ENCODE data around the gene C19orf25. TPM values are rescaled to one million over a fixed set of nuclear protein-coding genes. Genes with fewer than 3 reads are reported as not detected.

The C19orf25 gene
- total RNA-seq, 1 donor from 2014 or later: 38.8 TPM

DNA sequence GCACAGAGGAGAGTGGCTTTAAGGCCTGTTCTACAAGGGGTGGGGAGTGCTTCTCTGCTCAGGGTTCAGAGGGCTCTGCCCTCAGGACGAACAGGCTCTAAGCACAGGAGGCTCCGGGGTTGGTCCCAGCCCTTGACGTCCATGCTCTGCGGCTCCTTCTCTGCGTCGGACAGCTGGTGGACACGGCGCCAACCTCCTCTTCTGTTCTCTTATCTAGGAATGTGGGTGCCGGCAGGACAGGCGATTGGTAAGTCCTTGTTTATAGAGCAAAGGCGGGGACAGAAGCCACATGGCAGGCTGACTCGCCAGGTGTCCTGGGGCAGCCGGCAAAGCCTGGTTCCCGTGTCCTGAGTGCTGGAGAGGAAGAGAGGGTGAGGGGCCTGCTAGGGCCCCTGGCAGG, 49.3 kb downstream of the C19orf25 start:
- Histone ChIP-seq H3K4me3 (ENCODE audit: low read depth, low read length) (no peak overlapping the region), H3K36me3 (ENCODE audit: control insufficient read depth, insufficient read depth, low read length) (peaks cover 14% of the 10 kb centered on the region), H3K27me3 (ENCODE audit: control insufficient read depth, insufficient read depth, low read length) (no peaks in the 10 kb centered on the region)
- DNase-seq (ENCODE audit: low read depth): no peak
- TF ChIP-seq, protein P1, sequence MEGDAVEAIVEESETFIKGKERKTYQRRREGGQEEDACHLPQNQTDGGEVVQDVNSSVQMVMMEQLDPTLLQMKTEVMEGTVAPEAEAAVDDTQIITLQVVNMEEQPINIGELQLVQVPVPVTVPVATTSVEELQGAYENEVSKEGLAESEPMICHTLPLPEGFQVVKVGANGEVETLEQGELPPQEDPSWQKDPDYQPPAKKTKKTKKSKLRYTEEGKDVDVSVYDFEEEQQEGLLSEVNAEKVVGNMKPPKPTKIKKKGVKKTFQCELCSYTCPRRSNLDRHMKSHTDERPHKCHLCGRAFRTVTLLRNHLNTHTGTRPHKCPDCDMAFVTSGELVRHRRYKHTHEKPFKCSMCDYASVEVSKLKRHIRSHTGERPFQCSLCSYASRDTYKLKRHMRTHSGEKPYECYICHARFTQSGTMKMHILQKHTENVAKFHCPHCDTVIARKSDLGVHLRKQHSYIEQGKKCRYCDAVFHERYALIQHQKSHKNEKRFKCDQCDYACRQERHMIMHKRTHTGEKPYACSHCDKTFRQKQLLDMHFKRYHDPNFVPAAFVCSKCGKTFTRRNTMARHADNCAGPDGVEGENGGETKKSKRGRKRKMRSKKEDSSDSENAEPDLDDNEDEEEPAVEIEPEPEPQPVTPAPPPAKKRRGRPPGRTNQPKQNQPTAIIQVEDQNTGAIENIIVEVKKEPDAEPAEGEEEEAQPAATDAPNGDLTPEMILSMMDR (IDR thresholded peaks at IDR 0.05; ENCODE audit: insufficient read depth, low read length, poor library complexity, severe bottlenecking): no peak

DNA sequence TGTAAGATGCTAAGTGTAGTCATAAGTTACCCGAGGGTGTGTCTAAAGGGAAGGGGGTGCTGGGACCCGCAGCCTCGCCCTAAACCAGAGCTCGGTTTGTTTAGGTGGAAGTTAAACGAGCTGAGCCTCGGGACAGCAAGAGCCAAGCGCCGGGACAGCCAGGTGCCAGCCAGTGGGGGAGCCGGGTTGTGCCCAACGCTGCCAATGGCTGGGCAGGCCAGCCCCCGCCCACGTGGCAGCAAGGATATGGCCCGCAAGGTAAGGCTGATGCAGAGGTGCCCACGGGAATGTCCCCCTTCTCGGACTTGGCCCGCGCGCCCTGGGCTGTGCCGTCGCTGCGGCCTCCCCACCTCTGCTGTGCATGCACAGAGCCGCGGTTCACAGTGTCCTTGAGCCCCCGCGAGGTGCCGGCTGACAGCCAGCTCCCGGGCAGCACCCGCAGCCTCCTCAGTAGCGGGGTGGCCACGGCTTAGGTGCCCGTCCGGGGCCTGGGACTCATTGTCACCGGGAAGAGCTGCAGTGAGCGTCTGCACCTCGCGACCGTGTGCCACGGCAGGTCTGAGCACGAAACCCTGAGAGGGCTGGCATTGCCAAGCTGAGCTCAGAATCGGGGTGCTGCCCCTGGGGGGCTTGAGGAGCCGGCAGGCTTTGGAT, 50.1 kb downstream of the C19orf25 start:
- DNase-seq (ENCODE audit: low read depth): no peak
- no peaks in the 10 kb centered on the region for H3K27me3 ChIP-seq (ENCODE audit: control insufficient read depth, insufficient read depth, low read length)
- H3K36me3 ChIP-seq (ENCODE audit: control insufficient read depth, insufficient read depth, low read length): peaks cover 17% of the 10 kb centered on the region
- H3K4me3 ChIP-seq (ENCODE audit: low read depth, low read length): no peak overlapping the region
- TF ChIP-seq, protein P1 (IDR thresholded peaks at IDR 0.05; ENCODE audit: insufficient read depth, low read length, poor library complexity, severe bottlenecking): no peak

DNA sequence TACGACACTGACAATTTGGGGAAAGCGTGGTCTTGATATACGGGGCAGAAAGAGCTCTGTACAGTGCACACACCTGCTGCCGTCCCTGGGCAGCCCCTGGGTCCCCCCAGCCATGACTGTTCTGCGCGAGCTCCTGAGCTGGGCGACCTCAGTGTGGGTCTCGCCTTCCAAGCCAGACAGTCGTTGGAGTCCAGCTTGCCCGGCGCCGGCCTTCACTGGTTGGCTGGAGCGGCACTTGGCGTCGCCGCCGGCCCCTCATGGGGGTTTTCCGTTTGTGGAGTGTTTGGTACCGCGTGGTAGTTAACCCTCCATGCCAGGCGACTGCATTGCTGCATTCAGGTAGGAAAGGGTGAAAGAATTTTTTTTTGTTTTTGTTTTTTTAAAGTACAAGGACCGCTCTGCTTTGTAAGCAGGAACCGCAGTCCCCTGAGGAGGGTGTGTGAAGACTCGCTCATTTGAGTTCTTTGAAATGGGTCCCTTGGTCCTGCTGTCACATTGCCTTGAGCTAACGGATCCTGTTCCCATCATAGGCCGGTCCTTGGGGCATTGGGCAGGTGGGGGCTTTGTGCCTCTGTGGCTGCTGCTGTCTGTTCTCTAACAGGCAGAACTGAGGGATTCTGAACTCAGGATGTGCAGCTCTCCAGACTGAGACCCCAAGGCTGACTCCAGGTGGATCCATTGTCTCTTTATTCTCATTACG, 51.6 kb downstream of the C19orf25 start:
- no peaks in the 10 kb centered on the region for H3K27me3 ChIP-seq (ENCODE audit: control insufficient read depth, insufficient read depth, low read length)
- TF ChIP-seq, protein P1 (IDR thresholded peaks at IDR 0.05; ENCODE audit: insufficient read depth, low read length, poor library complexity, severe bottlenecking): no peak
- no peak overlapping the region for H3K4me3 ChIP-seq (ENCODE audit: low read depth, low read length)
- no peak for DNase-seq (ENCODE audit: low read depth)
- peaks cover 16% of the 10 kb centered on the region for H3K36me3 ChIP-seq (ENCODE audit: control insufficient read depth, insufficient read depth, low read length)

GRCh38 chr19:1426736-1427135, 52.3 kb downstream of the C19orf25 start:
- TF ChIP-seq, protein P1 (IDR thresholded peaks at IDR 0.05; ENCODE audit: insufficient read depth, low read length, poor library complexity, severe bottlenecking): no peak
- no peak overlapping the region for H3K4me3 ChIP-seq (ENCODE audit: low read depth, low read length)
- H3K27me3 ChIP-seq (ENCODE audit: control insufficient read depth, insufficient read depth, low read length): no peaks in the 10 kb centered on the region
- H3K36me3 ChIP-seq (ENCODE audit: control insufficient read depth, insufficient read depth, low read length): peaks cover 17% of the 10 kb centered on the region
- no peak for DNase-seq (ENCODE audit: low read depth)

DNA sequence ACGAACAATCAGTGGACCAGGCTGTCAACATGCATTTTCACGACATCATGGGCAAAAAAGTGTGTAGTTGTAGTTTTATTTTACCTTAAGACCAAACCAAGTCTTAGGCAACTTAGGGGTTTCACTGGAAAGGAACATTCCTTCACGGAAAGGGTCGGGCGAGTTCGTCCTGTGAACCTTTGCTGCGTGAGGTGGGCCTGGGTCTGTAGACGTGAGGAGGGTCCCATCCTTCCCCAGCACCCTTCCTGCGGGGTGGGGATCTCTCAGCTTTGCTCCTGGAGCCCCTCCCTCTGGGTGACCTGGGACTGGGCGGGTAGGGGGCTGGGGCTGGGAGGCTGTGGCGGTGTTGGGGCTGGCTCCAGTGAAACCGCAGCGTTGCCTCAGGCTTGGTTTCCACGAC, 53.1 kb downstream of the C19orf25 start:
- TF ChIP-seq, protein P1 (IDR thresholded peaks at IDR 0.05; ENCODE audit: insufficient read depth, low read length, poor library complexity, severe bottlenecking): no peak
- H3K4me3 ChIP-seq (ENCODE audit: low read depth, low read length): no peak overlapping the region
- no peaks in the 10 kb centered on the region for H3K27me3 ChIP-seq (ENCODE audit: control insufficient read depth, insufficient read depth, low read length)
- DNase-seq (ENCODE audit: low read depth): no peak
- peaks cover 18% of the 10 kb centered on the region for H3K36me3 ChIP-seq (ENCODE audit: control insufficient read depth, insufficient read depth, low read length)
